SW 1271 (cell line): ENCODE measurements around the gene ZMYND8.

Source experiments
- DNase-seq, 2 experiments: peaks; one replicate each; lab custom pipeline; 2025; lab: John Stamatoyannopoulos, UW

Gene ZMYND8

DNA sequence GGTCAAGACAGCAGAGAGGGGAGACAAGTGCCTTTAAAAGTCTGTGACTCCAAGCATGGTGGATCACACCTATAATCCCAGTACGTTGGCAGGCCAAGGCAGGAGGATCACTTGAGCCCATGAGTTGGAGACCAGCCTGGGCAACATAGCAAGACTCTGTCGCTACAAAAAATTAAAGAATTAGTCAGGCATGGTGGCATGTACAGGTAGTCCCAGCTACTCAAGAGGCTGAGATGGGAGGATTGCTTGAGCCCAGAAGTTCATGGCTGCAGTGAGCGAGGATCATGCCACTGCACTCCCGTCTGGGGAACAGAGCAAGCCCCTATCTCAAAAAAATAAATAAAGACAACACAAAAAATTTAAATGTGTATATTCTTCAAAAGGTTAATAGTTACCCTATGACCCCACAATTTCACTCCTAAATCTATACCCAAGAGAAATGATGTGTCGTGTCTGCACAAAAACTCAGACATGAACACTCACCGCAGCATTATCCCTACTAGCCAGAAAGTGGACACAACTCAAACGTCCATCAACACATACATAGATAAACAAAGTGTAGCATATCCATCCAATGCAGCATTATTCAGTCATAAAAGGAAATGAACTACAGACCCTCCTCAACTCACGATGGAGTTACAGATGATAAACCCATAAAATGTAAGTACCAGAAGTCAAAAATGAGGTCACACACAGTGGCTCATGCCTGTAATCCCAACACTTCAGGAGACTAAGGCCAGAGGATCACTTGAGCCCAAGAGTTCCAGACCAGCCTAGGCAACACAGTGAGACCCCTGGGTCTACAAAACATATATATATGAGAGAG is 23.9 kb downstream of the ZMYND8 start:
- DNase-seq = no peak

DNA sequence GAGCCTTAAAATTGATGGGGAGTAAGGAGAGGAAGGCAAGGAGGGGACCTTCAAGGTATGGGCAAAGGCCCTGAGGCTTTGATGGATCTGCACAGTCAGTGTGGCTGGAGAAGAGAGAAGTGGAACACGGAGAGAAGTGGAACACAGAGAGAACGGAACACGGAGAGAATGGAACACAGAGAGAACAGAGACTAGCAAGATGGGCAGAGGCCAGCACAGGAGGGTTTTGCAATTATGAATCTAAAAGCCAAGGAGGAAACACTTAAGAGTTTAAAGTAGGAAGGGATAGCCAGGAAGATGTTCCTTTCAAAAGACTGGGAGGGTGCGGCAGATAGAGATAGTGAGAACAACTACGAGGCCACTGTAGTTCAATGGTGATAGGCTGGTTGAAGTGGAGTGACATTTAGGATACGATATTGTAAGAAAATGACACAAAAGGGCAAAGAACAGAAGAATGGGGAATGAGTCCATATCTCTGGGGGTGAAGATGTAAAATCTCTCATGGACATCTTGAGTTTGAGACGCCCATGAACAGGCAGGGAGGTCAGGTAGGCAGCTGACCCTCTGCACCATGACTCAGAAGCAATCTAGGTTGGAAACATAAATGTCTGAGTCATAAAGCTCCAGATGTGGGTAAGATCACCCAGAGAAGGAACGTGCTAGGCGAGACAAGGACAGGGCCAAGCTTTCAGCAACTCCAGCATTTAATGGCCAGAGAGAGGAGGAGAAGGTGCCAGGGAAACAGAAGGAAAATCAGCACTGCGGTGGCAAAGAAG is 25.4 kb downstream of the ZMYND8 start:
- peak; percentile 70 to 92 for DNase-seq

DNA sequence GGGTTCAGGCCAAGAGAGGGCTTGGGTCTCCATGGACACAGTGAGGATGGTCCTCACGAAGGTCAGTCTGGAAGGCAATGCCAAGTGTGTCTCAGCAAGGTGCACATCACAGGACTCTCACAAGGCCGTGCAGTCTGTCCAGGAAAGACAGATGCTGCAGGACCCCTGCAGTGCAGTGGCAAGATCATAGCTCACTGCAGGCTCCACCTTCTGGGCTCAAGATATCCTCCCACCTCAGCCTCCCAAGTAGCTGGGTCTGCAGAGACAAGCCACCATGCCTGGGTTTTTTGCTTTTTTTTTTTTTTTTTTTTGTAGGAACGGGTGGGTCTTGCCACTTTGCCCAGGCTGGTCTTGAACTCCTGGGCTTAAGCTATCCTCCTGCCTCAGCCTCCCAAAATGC is 26.4 kb downstream of the ZMYND8 start:
- DNase-seq = no peak

DNA sequence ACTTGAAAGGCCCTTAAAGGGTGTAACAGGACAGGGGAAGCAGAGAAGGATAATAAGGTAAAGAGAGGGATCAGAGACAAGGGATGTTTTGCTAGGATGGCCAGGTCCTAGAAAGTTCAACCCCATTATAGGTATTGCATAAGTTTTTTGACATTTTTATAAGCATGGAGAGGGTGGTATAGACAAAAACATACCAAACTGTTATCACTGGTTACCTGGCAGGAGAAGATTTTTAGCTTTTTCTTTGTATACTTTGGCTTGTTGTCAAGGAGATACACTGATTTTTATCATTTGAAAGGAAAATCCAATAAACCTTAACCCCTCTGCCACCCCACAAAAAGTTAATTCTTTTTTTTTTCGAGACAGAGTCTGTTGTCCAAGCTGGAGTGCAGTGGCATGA is 28.4 kb downstream of the ZMYND8 start:
- DNase-seq = no peak

DNA sequence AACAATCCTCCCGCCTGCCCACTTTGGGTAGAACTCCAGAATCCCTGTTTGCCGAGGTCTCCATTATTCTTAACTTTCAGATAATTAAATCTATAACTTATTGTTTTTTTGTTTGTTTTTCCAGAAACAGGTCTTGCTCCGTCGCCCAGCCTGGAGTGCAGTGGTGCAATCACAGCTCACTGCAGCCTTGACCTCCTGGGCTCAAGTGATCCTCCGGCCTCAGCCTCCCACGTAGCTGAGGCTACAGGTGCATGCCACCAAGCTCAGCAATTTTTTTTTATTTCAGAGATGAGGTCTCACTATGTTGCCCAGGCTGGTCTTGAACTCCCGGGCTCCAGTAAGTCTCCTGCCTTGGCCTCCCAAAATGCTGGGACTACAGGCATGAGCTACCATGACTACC is 28.8 kb downstream of the ZMYND8 start:
- DNase-seq = no peak

DNA sequence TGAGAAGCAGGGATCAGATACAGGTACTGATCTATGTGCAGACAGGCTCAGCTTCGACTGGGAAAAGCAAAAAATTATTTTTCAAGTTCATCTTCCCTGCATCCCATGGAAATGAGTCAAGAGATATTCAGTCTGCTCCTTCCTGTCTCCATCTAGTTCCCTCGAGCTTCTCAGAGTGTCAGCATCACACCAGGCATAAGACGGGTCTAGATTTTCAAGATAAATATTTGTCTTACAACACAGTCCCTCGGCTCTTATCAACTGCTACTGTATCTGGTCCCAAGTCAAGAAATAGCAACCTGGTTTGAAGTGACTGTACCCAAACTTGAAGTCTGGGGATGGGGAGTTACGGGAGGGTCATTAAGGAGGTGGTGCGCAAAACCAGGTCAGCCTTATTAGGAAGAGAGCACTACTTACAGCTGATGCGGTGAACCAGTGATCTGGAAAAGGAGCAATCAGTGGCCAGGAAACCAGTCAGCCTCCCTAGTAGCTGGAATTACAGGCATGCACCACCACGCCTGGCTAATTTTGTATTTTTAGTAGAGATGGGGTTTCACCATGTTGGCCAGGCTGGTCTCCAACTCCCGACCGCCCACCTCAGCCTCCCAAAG is 29.7 kb downstream of the ZMYND8 start:
- peak in 1 of 2 experiments; percentile 31 for DNase-seq

DNA sequence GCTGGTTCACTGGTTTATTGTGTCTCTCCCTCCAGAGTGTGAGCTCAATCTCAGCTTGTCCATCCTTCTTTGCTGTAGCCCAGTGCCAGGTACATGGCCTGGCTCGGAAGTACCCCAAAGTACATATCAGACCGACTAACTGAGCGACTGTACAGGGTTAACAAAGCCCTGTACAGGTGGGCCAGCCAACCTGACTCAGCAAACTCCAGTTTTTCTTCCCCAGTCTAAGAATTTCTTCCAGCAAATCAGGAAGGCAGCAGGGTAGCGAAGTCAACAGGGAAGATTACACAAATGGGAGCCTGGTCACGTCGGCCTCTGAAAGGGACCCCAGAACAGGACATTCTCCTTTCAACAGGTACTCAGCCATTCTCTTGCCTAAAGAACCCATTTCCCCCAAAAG is 31.3 kb downstream of the ZMYND8 start:
- no peak for DNase-seq

DNA sequence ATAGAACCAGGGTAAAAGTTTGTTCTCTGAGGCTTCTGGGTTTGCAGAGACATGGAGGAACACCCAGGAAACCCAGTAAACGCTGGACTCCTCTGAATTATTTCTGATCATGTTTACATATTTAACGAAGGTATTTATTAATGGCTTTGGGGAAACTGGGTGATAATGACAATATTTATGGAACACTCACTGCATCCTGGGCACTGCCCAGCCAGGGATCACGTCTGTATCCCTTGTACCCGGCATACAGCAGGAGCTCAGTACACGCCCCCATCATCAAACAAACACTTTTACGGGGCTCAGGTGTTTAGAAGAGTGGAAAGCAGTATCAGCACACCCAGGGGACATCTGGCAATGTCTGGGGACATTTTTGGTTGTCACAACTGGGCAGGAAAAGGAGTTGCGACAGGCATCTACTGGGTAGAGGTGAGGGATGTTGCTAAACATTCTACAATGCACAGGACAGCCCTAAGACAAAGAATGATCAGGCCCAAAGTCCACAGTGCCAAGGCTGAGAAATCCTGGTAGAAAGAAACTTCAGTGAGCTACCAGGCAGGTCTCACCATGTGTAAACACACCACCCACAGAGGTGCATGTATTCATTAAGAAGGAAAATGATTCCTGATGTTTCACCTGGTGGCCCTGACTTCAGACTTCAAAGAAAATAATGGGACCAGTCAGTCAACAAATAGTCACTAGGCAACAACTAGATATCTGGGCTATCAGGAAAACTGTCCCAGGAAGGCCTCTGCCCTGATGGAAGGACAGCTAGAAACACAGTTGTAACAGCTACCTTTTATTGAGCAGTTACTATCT is 35.3 kb downstream of the ZMYND8 start:
- peak in 1 of 2 experiments; percentile 47 for DNase-seq

DNA sequence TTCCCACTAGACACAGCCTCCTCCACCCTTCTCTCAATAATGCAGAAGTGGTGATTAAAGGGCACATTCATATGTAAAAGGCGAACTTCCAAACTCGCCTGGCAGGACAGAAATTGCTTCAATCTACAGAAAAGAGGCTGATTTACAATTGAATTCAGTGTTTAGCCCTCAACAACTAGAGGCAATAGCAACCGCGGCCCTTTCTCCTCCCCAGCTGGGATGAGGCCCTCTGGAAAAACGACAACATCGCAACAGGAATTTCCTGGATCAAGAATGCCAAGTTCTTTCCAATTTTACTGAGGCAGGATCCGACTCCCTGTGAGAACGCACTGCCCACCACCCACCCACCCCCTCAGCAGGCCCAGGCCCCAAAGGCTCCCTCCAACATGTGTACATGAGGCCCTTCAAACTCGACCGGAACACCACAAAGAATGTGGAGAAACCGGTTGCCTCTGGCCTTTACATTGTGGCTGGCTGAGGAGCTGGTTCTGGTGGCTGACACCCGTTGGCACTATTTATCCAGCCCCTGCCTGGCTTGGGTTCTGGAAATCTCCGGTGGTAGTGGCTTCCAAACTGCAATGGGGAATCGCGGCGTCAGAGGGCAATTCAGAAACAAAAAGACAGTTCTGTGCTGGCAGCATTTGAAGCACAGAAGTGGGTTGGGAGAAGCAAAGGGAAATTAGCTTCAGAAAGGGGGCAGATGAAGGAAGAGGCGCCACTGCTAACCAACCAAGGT is 36.8 kb downstream of the ZMYND8 start:
- no peak for DNase-seq

DNA sequence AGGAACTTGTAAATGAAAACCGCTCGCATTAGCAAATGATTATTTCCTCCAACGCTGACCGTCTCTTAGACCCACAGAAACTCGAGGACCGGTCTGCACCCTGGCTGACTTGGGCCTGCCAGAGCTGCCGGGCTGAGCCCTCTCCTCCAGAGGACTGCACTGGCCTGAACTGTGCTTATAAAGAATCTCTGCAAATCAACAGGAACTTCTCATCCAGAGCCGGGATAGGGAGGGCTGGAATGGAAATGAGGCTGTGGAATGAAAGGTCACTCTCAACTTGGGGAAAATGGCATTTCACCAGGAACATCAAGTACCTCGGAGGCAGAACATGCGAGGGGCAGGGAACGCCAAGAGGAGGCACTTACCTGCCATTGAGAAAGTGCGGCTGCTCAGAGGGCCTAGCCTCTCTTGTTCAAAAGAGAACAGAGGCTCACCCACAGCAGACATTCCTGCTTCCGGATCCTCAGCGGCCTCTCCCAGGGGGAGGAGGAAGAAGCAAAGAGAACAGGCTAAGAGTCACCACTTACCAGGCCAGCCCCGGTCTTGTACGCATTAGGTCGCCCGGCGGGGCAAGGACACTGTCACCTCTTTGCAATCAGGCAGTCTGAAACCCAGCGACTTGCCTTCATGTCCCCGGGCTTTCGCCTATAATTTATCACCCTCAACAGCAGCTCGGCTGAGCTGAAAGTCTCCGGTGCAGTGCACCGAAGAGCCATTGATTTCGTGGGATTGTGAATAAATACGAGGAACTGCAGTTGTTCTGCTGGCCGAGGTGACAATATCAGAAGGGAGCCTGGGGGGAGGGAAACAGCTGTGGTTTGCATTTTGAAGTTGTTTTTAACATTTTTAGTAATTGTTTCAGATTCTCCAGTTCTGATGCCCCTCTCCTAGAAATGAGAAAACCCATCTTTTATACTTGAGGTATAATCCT is 37.6 kb downstream of the ZMYND8 start:
- DNase-seq = peak; percentile 57 to 64

DNA sequence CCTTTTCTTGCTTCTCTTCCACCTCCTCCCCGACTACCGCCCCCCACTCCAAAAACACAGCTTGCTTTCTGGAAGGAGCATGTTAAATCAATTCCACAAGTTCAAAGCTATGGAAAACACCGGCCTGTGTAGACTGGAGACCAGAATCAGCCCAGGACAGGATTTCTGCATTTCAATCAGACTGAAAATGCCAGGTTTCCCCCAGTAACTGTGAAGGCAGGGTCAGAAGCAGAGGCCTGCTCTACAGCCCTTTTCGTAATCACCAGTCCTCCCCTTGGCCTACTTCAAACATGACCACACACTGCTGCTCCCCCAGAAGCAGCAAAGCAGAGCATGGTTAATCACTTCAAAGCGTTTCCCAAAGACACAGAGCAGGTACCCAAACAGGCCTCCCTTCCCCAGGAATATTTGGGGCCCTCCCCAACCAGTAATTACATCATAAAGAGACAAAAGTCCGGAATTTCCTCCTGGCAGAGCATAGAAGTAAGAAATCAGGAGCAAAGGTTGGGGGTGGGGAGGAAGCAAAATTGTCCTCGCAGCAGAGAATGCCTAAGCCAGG is 38.4 kb downstream of the ZMYND8 start:
- DNase-seq = peak in 1 of 2 experiments; percentile 62

DNA sequence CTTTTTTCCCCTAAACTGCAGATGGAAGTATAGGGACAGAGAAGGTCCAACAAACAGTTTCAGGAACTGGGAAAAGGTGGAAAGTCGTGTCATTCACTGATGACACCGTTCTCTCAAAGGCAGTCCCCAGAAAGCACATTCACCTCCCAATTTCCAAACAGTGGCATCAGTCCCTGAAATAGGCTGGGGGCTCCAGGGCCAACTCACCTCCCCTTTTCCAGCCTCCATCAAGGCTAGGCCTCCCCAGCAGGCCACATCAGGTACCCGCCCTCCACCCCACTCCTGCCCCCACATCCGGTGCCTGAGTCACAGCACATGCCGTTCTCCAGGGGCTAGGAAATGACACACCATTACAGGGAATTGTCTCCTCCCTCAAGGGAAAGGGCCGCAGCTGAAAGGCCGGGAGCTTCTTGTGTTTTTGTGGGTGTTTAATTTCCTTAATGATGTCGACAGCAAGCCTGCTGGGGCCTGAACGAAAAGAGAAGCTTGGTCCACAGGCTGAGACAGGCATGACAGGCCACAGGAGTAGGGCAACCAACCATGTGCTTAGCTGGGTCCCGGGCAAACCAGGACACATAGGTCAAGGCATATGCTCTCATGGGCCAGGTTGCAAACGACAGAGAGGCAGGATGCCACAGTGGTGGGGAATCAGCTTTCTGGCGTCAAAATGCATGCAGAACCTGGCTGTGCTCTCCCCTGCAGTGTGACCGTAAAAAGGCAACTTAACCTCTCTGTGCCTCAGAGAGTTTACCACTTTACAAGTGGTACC is 39.2 kb downstream of the ZMYND8 start:
- DNase-seq = peak; percentile 94

DNA sequence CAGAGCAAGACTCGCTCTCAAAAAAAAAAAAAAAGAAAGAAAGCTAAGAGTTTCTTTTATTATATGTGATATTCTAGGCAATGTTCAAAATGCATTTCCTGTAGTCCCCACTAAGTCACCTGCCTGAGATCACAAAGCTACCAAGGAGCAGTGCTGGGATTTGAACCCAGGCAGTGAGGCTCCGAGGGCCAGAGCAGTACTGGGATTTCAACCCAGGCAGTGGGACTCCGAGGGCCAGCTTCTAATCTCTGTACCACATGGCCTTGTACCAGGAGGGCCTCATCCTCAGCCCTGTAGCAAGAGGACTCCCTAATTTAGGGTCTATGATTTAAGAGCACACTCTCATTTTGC is 39.7 kb downstream of the ZMYND8 start:
- no peak for DNase-seq

DNA sequence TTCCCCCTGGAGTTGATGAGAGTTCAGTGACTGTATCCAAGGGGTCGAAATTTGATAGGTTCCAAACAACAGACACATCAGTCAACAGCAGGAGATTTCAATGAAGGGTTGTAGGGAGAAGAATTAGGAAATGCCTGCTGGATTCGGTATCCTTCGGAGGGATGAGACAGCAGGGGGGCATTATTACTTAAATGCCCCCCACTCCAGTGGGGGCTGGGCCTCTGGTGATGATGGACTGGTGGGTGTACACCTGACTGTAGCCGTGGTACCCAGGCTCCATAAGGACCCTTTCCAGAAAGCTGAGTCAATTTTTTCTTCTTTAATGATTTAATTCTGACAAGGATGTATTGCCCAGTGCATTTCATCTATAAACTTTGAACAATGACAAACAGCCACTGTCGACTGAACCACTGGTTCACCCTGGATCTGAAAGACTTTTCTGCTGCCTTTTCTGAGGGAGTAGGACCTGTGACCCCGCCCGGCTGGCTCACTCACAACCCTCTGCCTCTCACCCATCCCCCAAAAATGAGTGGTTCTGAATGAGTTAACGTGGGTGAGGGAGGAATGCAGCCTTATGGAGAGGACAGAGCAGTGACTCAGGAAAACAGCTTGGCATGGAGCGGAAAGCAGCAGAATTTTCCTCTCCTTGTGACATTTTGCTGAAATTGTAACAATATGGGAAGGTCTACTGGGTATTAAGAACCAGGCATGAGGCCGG is 41.0 kb downstream of the ZMYND8 start:
- DNase-seq = peak; percentile 51 to 63

DNA sequence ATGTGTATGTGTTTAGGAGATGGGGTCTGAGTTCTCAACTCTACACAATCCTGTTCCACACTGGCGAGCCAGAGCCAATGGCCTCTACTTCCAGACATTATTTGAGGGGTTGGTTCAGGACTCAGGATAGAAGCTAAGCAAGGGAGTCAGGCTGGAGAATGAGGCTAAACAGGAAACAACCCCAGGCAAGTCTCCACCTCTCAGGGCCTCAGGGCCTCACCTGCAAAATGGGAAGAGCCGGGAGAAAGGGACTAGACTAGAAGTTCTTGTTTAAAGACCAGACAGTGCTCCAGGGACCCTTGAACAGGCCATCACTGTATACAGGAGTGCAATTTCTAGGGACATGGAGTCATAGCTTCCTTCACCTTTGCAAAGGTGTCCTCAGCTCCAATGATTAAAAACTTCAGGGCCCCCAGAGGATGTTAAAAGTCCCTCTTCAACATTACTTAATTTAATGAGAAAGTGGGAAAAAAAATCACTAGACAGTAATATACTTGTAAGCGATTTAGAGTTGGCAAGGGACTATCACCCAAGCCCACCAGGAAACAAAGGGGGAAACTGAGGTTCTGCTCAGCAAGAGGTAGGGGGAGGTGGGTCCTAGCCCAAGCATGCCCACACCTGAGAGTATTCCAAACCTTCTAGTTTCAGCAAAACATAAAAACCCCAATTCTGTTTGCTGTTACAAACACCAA is 41.7 kb downstream of the ZMYND8 start:
- no peak for DNase-seq

DNA sequence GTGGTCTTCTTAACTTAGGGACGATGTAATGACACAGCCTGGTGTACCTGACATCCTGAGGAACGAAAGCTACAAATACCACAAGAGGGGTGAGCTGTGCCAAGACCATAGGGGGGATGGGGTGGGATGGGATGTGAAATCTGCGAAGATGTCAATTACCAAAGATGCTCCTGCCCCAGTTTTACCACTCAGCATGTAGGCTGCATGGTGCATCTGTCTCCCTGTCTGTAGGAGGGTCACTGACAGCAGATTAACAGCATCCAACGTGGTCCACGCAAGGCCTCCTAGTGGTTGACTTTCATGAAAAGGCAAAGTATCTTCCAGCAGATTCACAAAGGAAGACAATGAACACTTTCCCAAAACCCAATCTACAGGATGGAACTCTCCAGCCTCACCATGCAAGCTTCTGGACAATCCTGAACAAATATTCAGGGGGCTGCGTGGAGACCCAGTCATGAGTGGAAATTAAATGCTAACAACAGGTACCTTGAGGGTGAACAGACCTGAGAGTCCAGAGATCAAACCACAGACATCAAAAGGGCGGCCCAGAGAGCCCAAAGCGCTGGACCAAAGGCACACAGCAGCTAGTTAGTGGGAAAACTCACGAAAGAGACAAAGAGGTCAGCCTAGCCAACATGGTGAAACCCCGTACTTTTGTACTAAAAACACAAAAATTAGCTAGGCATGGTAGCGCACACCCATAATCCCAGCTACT is 44.4 kb downstream of the ZMYND8 start:
- no peak for DNase-seq

DNA sequence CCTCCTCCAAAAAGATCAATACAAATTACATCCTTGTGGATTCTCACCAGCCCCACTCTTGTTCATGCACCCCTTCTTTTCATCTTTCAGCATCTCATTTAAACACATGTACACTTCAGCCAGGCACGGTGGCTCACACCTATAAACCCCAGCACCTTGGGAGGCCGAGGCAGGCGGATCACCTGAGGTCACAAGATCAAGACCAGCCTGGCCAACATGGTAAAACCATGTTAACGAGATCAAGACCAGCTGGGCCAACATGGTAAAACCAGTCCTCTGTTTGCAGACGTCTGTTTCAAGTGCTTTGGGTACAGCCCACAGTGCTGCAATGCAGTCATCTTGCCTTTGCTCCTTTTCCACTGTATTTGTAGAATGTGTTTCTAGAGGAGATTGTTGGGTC is 45.3 kb downstream of the ZMYND8 start:
- DNase-seq = no peak
